Parathyroid adenoma (tissue), 2 donors: ENCODE results near the gene GPR162.

Source experiments
- H2AFZ ChIP-seq: fragments of 300-600 bp; sonication (generic); one replicate; pipeline ENCODE4 v1.7.0; 2017; ENCODE audit warnings: antibody characterized with exemption, mild to moderate bottlenecking
- H3K27ac ChIP-seq: fragments of 300-600 bp; sonication (generic); one replicate; pipeline ENCODE4 v1.7.0; 2017
- H3K27me3 ChIP-seq: fragments of 300-600 bp; sonication (generic); one replicate; pipeline ENCODE4 v1.7.0; 2017; ENCODE audit warnings: low read length; ENCODE audit not compliant: control insufficient read depth, insufficient read depth
- H3K36me3 ChIP-seq: fragments of 300-600 bp; sonication (generic); one replicate; pipeline ENCODE4 v1.7.0; 2017; ENCODE audit warnings: low read length; ENCODE audit not compliant: control insufficient read depth, insufficient read depth
- H3K4me1 ChIP-seq: fragments of 300-600 bp; sonication (generic); one replicate; pipeline ENCODE4 v1.7.0; 2017; ENCODE audit warnings: control low read depth
- H3K4me2 ChIP-seq: fragments of 300-600 bp; sonication (generic); one replicate; pipeline ENCODE4 v1.7.0; 2017; ENCODE audit warnings: low read length
- H3K4me3 ChIP-seq: fragments of 300-600 bp; sonication (generic); one replicate; pipeline ENCODE4 v1.7.0; 2017; ENCODE audit warnings: low read depth, low read length
- H3K79me2 ChIP-seq: fragments of 300-600 bp; sonication (generic); one replicate; pipeline ENCODE4 v1.7.0; 2017; ENCODE audit warnings: control low read depth
- H3K9ac ChIP-seq: fragments of 300-600 bp; sonication (generic); one replicate; pipeline ENCODE4 v1.7.0; 2017; ENCODE audit warnings: mild to moderate bottlenecking
- H3K9me3 ChIP-seq: fragments of 300-600 bp; sonication (generic); one replicate; pipeline ENCODE4 v1.7.0; 2017; ENCODE audit warnings: low read length; ENCODE audit not compliant: control insufficient read depth
- CTCF ChIP-seq: fragments of 300-600 bp; sonication (generic); IDR thresholded peaks from one replicate; pipeline ENCODE4 v1.7.0; 2017; ENCODE audit warnings: antibody characterized with exemption, mild to moderate bottlenecking
- donor health status: primary hyperparathyroidism.

The GPR162 gene

GRCh38 chr12:6840761-6841515 is 19.3 kb downstream of the GPR162 start, which contains the start of gene GNB3:
GNB3 (plus strand) TSS chr12:6840925; CDS start chr12:6841288, 363 bp downstream.
- H3K36me3 ChIP-seq, result no peaks in the 10 kb centered on the region

GRCh38 chr12:6842075-6842474 is 20.5 kb downstream of the GPR162 start:
- Histone ChIP-seq H3K4me3 (no peak overlapping the region), H3K9me3 (no peaks in the 10 kb centered on the region), H3K9ac (no peak overlapping the region), H2AFZ (no peak overlapping the region), H3K79me2 (peaks cover 2% of the 10 kb centered on the region), H3K4me1 (no peaks in the 10 kb centered on the region), H3K27me3 (no peaks in the 10 kb centered on the region), H3K4me2 (no peak overlapping the region), H3K27ac (no peak overlapping the region), H3K36me3 (no peaks in the 10 kb centered on the region)
- TF ChIP-seq CTCF, result no peak

More at GRCh38 chr12:6840761-6841515, 19.3 kb downstream of the GPR162 start, which contains the start of gene GNB3:
- no peak for TF ChIP-seq CTCF
- Histone ChIP-seq H3K4me3 (no peak within 1 kb of the TSS), H3K4me2 (no peak within 1 kb of the TSS), H3K9ac (no peak within 1 kb of the TSS), H3K79me2 (peaks cover 2% of the 10 kb centered on the region), H3K4me1 (no peaks in the 10 kb centered on the region), H3K9me3 (no peaks in the 10 kb centered on the region), H3K27me3 (no peaks in the 10 kb centered on the region), H2AFZ (no peak within 1 kb of the TSS), H3K27ac (no peak within 1 kb of the TSS)

GRCh38 chr12:6843118-6843902 is 21.7 kb downstream of the GPR162 start:
- no peak overlapping the region for H3K4me3 ChIP-seq

GRCh38 chr12:6845395-6845794 is 23.8 kb downstream of the GPR162 start:
- H3K9ac ChIP-seq, result no peak overlapping the region
- no peaks in the 10 kb centered on the region for H3K4me1 ChIP-seq
- H3K27ac ChIP-seq, result no peak overlapping the region
- no peak for TF ChIP-seq CTCF
- no peaks in the 10 kb centered on the region for H3K36me3 ChIP-seq
- H3K27me3 ChIP-seq, result no peaks in the 10 kb centered on the region
- H3K79me2 ChIP-seq, result peaks cover 2% of the 10 kb centered on the region
- H2AFZ ChIP-seq, result no peak overlapping the region
- H3K9me3 ChIP-seq, result no peaks in the 10 kb centered on the region
- no peak overlapping the region for H3K4me2 ChIP-seq
- H3K4me3 ChIP-seq, result no peak overlapping the region

More at GRCh38 chr12:6843118-6843902, 21.7 kb downstream of the GPR162 start:
- Histone ChIP-seq H3K4me2 (no peak overlapping the region), H3K36me3 (no peaks in the 10 kb centered on the region), H3K79me2 (peaks cover 2% of the 10 kb centered on the region), H3K4me1 (no peaks in the 10 kb centered on the region), H3K9me3 (no peaks in the 10 kb centered on the region), H2AFZ (no peak overlapping the region), H3K27ac (no peak overlapping the region), H3K27me3 (no peaks in the 10 kb centered on the region), H3K9ac (no peak overlapping the region)
- no peak for TF ChIP-seq CTCF
